ENCODE results near the gene SNX11.

SNX11 gene

DNA sequence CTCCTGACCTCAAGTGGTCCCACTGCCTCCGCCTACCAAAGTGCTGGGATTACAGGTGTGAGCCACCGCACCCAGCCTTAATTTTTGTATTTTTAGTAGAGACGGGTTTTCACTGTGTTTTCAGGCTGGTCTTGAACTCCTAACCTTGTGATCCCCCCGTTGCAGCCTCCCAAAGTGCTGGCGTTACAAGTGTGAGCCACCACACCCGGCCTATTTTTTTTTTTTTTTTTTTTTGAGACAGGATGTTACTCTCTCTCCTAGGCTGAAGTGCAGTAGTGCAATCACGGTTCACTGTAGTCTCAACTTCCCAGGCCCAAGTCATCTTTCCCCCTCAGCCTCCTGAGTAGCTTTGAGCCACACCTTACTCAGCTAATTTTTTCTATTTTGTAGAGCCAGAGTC is 3.1 kb upstream of the SNX11 start:
- Histone ChIP-seq H3K79me1 (replicated peaks; ENCODE audit: low read length, poor library complexity, severe bottlenecking) (no peaks in the 10 kb centered on the region), H3K18ac (ENCODE audit: low read depth in 1 of 2, low read length in 2 of 2) (no peak overlapping the region), H4K8ac (ENCODE audit: low read length) (no peak overlapping the region), H3K4ac (ENCODE audit: low read depth in 1 of 2, low read length in 2 of 2) (no peak overlapping the region), H3K14ac (ENCODE audit: low read length in 2 of 2) (no peak overlapping the region), H2BK15ac (ENCODE audit: low read depth, poor library complexity, severe bottlenecking) (no peak overlapping the region), H3K27me3 (ENCODE audit: control insufficient read depth in 1 of 2, insufficient read depth in 1 of 2, low read length in 2 of 2) (no peaks in the 10 kb centered on the region), H3K4me1 (ENCODE audit: control insufficient read depth, insufficient read depth, low read depth, low read length) (peaks cover 8% of the 10 kb centered on the region), H2BK5ac (ENCODE audit: low read depth, low read length, poor library complexity, severe bottlenecking) (no peak overlapping the region), H3K4me3 (ENCODE audit: insufficient read depth in 1 of 2, low read depth in 1 of 2, low read length in 2 of 2) (no peak overlapping the region), H3K23ac (ENCODE audit: low read length in 2 of 2) (no peak overlapping the region), H3K9ac (ENCODE audit: low read length) (no peak overlapping the region), H4K91ac (ENCODE audit: low read length) (no peak overlapping the region), H3K36me3 (ENCODE audit: control insufficient read depth in 1 of 2, insufficient read depth in 2 of 2, low read depth in 1 of 2, low read length in 2 of 2) (no peaks in the 10 kb centered on the region), H2BK120ac (ENCODE audit: low read depth, low read length) (no peak overlapping the region), H3K4me2 (ENCODE audit: low read length, poor library complexity, severe bottlenecking) (no peak overlapping the region), H3K9me3 (ENCODE audit: control insufficient read depth, low read length) (no peaks in the 10 kb centered on the region), H2AFZ (ENCODE audit: low read depth, low read length) (no peak overlapping the region), H2BK12ac (ENCODE audit: low read length in 2 of 2) (no peak overlapping the region), H2AK5ac (ENCODE audit: low read length, severe bottlenecking) (no peak overlapping the region), H3K27ac (ENCODE audit: low read length, poor library complexity, severe bottlenecking) (no peak overlapping the region)
- no peak for DNase-seq
- 91% methylated on average over 7 of the region's 7 CpGs for WGBS

DNA sequence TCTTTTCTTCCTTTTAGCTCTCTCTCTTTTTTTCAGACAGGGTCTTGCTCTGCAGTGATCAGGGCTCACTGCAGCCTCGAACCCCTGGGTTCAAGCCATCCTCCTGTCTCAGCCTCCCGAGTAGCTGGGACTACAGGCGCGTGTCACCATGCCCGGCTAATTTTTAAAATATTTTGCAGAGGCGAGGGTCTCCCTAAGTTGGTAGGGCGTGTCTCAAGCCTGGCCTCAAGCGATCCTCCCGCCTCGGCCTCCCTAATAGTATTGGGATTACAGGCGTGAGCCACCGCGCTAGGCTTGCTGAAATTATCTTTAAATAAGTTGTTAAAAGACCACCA is 797 bp upstream of the SNX11 start:
- DNase-seq = no peak
- H2AK5ac ChIP-seq (ENCODE audit: low read length, severe bottlenecking) = no peak overlapping the region
- WGBS = 76% methylated on average over 13 of the region's 13 CpGs
- H3K9ac ChIP-seq (ENCODE audit: low read length) = peak overlapping the region; percentile 94
- no peak overlapping the region for H2BK15ac ChIP-seq (ENCODE audit: low read depth, poor library complexity, severe bottlenecking)
- H3K27ac ChIP-seq (ENCODE audit: low read length, poor library complexity, severe bottlenecking) = peak overlapping the region; percentile 88
- no peak overlapping the region for H2BK120ac ChIP-seq (ENCODE audit: low read depth, low read length)
- H3K36me3 ChIP-seq (ENCODE audit: control insufficient read depth in 1 of 2, insufficient read depth in 2 of 2, low read depth in 1 of 2, low read length in 2 of 2) = no peaks in the 10 kb centered on the region
- no peaks in the 10 kb centered on the region for H3K79me1 ChIP-seq (replicated peaks; ENCODE audit: low read length, poor library complexity, severe bottlenecking)
- no peak overlapping the region for H4K91ac ChIP-seq (ENCODE audit: low read length)
- H3K14ac ChIP-seq (ENCODE audit: low read length in 2 of 2) = no peak overlapping the region
- no peak overlapping the region for H3K4ac ChIP-seq (ENCODE audit: low read depth in 1 of 2, low read length in 2 of 2)
- peaks cover 4% of the 10 kb centered on the region for H3K4me1 ChIP-seq (ENCODE audit: control insufficient read depth, insufficient read depth, low read depth, low read length)
- H2BK12ac ChIP-seq (ENCODE audit: low read length in 2 of 2) = no peak overlapping the region
- no peak overlapping the region for H2BK5ac ChIP-seq (ENCODE audit: low read depth, low read length, poor library complexity, severe bottlenecking)
- peak overlapping the region; percentile 70 for H3K4me2 ChIP-seq (ENCODE audit: low read length, poor library complexity, severe bottlenecking)
- peak overlapping the region; percentile 46 for H2AFZ ChIP-seq (ENCODE audit: low read depth, low read length)
- H4K8ac ChIP-seq (ENCODE audit: low read length) = peak overlapping the region; percentile 19
- no peak overlapping the region for H3K23ac ChIP-seq (ENCODE audit: low read length in 2 of 2)
- H3K18ac ChIP-seq (ENCODE audit: low read depth in 1 of 2, low read length in 2 of 2) = no peak overlapping the region
- H3K27me3 ChIP-seq (ENCODE audit: control insufficient read depth in 1 of 2, insufficient read depth in 1 of 2, low read length in 2 of 2) = no peaks in the 10 kb centered on the region
- H3K4me3 ChIP-seq (ENCODE audit: insufficient read depth in 1 of 2, low read depth in 1 of 2, low read length in 2 of 2) = peak overlapping the region; percentile 87 to 91
- H3K9me3 ChIP-seq (ENCODE audit: control insufficient read depth, low read length) = no peaks in the 10 kb centered on the region

DNA sequence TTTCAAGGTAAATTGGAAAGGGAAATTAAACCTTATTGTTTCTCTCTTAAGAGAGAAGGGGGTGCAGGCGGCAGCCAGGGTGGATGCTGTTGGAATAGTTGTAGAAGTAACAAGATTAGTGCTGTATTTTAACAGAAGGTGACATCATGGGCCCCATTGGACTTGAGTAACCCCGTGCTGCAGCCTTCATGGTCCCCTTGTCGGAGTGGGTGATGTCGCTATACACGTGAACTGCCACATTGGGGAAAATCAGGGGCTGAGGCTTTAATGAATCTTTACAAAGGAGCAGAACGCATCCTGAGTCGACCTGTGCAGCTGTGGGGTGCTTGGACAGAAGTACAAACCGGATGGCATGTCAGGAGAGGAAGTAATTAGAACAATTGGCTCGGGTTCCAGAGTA is 3.2 kb downstream of the SNX11 start:
- peaks cover 4% of the 10 kb centered on the region for H3K4me1 ChIP-seq (ENCODE audit: control insufficient read depth, insufficient read depth, low read depth, low read length)
- DNase-seq = no peak
- no peak overlapping the region for H2AFZ ChIP-seq (ENCODE audit: low read depth, low read length)
- H4K8ac ChIP-seq (ENCODE audit: low read length) = no peak overlapping the region
- peaks cover 13 to 19% of the 10 kb centered on the region in 2 experiments for H3K36me3 ChIP-seq (ENCODE audit: control insufficient read depth in 1 of 2, insufficient read depth in 2 of 2, low read depth in 1 of 2, low read length in 2 of 2)
- no peak overlapping the region for H2BK12ac ChIP-seq (ENCODE audit: low read length in 2 of 2)
- no peak overlapping the region for H3K4ac ChIP-seq (ENCODE audit: low read depth in 1 of 2, low read length in 2 of 2)
- H3K4me3 ChIP-seq (ENCODE audit: insufficient read depth in 1 of 2, low read depth in 1 of 2, low read length in 2 of 2) = no peak overlapping the region
- H2BK120ac ChIP-seq (ENCODE audit: low read depth, low read length) = no peak overlapping the region
- H3K14ac ChIP-seq (ENCODE audit: low read length in 2 of 2) = no peak overlapping the region
- 95% methylated on average over 9 of the region's 9 CpGs for WGBS
- no peak overlapping the region for H3K4me2 ChIP-seq (ENCODE audit: low read length, poor library complexity, severe bottlenecking)
- H2AK5ac ChIP-seq (ENCODE audit: low read length, severe bottlenecking) = no peak overlapping the region
- H3K27me3 ChIP-seq (ENCODE audit: control insufficient read depth in 1 of 2, insufficient read depth in 1 of 2, low read length in 2 of 2) = no peaks in the 10 kb centered on the region
- no peak overlapping the region for H3K18ac ChIP-seq (ENCODE audit: low read depth in 1 of 2, low read length in 2 of 2)
- no peak overlapping the region for H2BK15ac ChIP-seq (ENCODE audit: low read depth, poor library complexity, severe bottlenecking)
- H3K9me3 ChIP-seq (ENCODE audit: control insufficient read depth, low read length) = no peaks in the 10 kb centered on the region
- H2BK5ac ChIP-seq (ENCODE audit: low read depth, low read length, poor library complexity, severe bottlenecking) = no peak overlapping the region
- no peak overlapping the region for H3K9ac ChIP-seq (ENCODE audit: low read length)
- H3K23ac ChIP-seq (ENCODE audit: low read length in 2 of 2) = no peak overlapping the region
- H3K27ac ChIP-seq (ENCODE audit: low read length, poor library complexity, severe bottlenecking) = no peak overlapping the region
- H3K79me1 ChIP-seq (replicated peaks; ENCODE audit: low read length, poor library complexity, severe bottlenecking) = peaks cover 13% of the 10 kb centered on the region
- no peak overlapping the region for H4K91ac ChIP-seq (ENCODE audit: low read length)

DNA sequence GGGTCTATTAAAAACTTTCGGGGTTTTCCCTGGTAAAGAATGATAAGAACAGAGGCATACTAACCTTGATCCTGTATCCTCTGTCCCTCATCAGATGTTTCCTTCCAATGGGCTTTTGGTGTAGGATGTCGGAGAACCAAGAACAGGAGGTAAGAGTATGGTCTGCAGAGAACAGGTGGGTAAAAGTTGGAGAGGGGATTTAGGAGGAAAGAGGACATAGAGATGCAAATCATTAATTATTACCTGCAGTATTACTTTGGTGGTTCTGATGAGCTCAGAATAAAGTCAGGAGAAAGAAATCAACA is 4.3 kb downstream of the SNX11 start:
- no peak overlapping the region for H2AFZ ChIP-seq (ENCODE audit: low read depth, low read length)
- WGBS = 82% methylated on average over 2 of the region's 2 CpGs

More for the DNA sequence above, 4.3 kb downstream of the SNX11 start:
- no peak overlapping the region for H2AK5ac ChIP-seq (ENCODE audit: low read length, severe bottlenecking)
- no peak for DNase-seq
- H3K9ac ChIP-seq (ENCODE audit: low read length) = no peak overlapping the region
- H4K91ac ChIP-seq (ENCODE audit: low read length) = no peak overlapping the region
- no peak overlapping the region for H3K23ac ChIP-seq (ENCODE audit: low read length in 2 of 2)
- H2BK12ac ChIP-seq (ENCODE audit: low read length in 2 of 2) = no peak overlapping the region
- H3K27ac ChIP-seq (ENCODE audit: low read length, poor library complexity, severe bottlenecking) = no peak overlapping the region
- H3K14ac ChIP-seq (ENCODE audit: low read length in 2 of 2) = no peak overlapping the region
- no peak overlapping the region for H2BK15ac ChIP-seq (ENCODE audit: low read depth, poor library complexity, severe bottlenecking)
- no peak overlapping the region for H2BK5ac ChIP-seq (ENCODE audit: low read depth, low read length, poor library complexity, severe bottlenecking)
- no peak overlapping the region for H4K8ac ChIP-seq (ENCODE audit: low read length)
- peaks cover 17 to 26% of the 10 kb centered on the region in 2 experiments for H3K36me3 ChIP-seq (ENCODE audit: control insufficient read depth in 1 of 2, insufficient read depth in 2 of 2, low read depth in 1 of 2, low read length in 2 of 2)
- no peak overlapping the region for H3K4me2 ChIP-seq (ENCODE audit: low read length, poor library complexity, severe bottlenecking)
- peaks cover 1% of the 10 kb centered on the region for H3K4me1 ChIP-seq (ENCODE audit: control insufficient read depth, insufficient read depth, low read depth, low read length)
- no peaks in the 10 kb centered on the region for H3K9me3 ChIP-seq (ENCODE audit: control insufficient read depth, low read length)
- no peaks in the 10 kb centered on the region for H3K27me3 ChIP-seq (ENCODE audit: control insufficient read depth in 1 of 2, insufficient read depth in 1 of 2, low read length in 2 of 2)
- no peak overlapping the region for H3K4ac ChIP-seq (ENCODE audit: low read depth in 1 of 2, low read length in 2 of 2)
- no peak overlapping the region for H2BK120ac ChIP-seq (ENCODE audit: low read depth, low read length)
- no peak overlapping the region for H3K4me3 ChIP-seq (ENCODE audit: insufficient read depth in 1 of 2, low read depth in 1 of 2, low read length in 2 of 2)
- H3K79me1 ChIP-seq (replicated peaks; ENCODE audit: low read length, poor library complexity, severe bottlenecking) = peaks cover 15% of the 10 kb centered on the region
- H3K18ac ChIP-seq (ENCODE audit: low read depth in 1 of 2, low read length in 2 of 2) = no peak overlapping the region
